K562 (cell line): ENCODE measurements around the gene AGPAT3. TPM values are rescaled to one million over a fixed set of nuclear protein-coding genes. Genes with fewer than 3 reads are reported as not detected.

Experiments
- ATAC-seq: fragments of 200-7000 bp; cut with Tn5 transposase; 3 replicates; pipeline ENCODE4 v1.9.1; 2020; ENCODE audit warnings: moderate library complexity
- BruUV-seq: library from RNA; stranded (reverse); fragments of 400-500 nt; replicated peaks from 2 replicates; lab custom pipeline; 2021; lab: Mats Ljungman, UMichigan
- CTCF ChIA-PET: fragments of 300-600 bp; formaldehyde crosslinking; extraction: SDS; loops from one replicate; lab custom pipeline; 2021; ENCODE audit warnings: low intra/inter-chr PET ratio; lab: Yijun Ruan, JAX
- POLR2A ChIA-PET: fragments of 300-600, 350-650 bp; sonication (Branson Sonifier 250); formaldehyde crosslinking; extraction: SDS; loops from one replicate; lab custom pipeline; 2021; ENCODE audit warnings: antibody characterized with exemption, inconsistent platforms; lab: Yijun Ruan, JAX
- DNase-seq, 4 experiments: peaks; one replicate each; pipeline versions ENCODE4 v3.0.0 to v3.0.0-alpha.2; 2011 to 2018; ENCODE audit warnings: low spot score in 3 of 4, mixed read lengths in 3 of 4; ENCODE audit errors: extremely low read depth in 1 of 4
- FAIRE-seq: peaks from 2 replicates; lab custom pipeline; 2011; peaks lifted over from hg19 to GRCh38; lab: Jason Lieb, UNC
- H2AFZ ChIP-seq: 2 replicates; pipeline ENCODE4 v1.6.0; 2011; ENCODE audit warnings: low read depth, low read length, control low read depth, inconsistent platforms
- H3K27ac ChIP-seq: fragments of 200-600 bp; 3 replicates; pipeline ENCODE4 v1.8.0; 2011; ENCODE audit warnings: low read depth, mild to moderate bottlenecking, control low read depth, inconsistent platforms, low read length, moderate library complexity, mixed read lengths; ENCODE audit errors: extremely low read depth
- H3K27me3 ChIP-seq, 2 experiments: fragments of 300-600 bp in 1 of 2; 2 replicates in 1 of 2; 3 replicates in 1 of 2; pipeline versions ENCODE4 v1.6.0 to v1.8.0; 2011; ENCODE audit warnings: inconsistent platforms in 2 of 2, low read length in 2 of 2, mild to moderate bottlenecking in 1 of 2, mixed read lengths in 1 of 2, moderate library complexity in 1 of 2; ENCODE audit not compliant: control insufficient read depth in 2 of 2, insufficient read depth in 2 of 2
- H3K36me3 ChIP-seq: fragments of 300-600 bp; 3 replicates; pipeline ENCODE4 v1.8.0; 2011; ENCODE audit warnings: mild to moderate bottlenecking, low read length, inconsistent platforms; ENCODE audit not compliant: control insufficient read depth, insufficient read depth
- H3K4me1 ChIP-seq, 2 experiments: fragments of 200-600 bp in 1 of 2; replicated peaks in 1 of 2; 2 replicates in 1 of 2; 3 replicates in 1 of 2; pipeline versions ENCODE4 v1.5.1 to v1.8.0; 2011; ENCODE audit warnings: inconsistent platforms in 2 of 2, low read length in 2 of 2, mild to moderate bottlenecking in 1 of 2, mixed read lengths in 1 of 2, moderate library complexity in 1 of 2; ENCODE audit not compliant: control insufficient read depth in 2 of 2, insufficient read depth in 2 of 2
- H3K4me2 ChIP-seq: 2 replicates; pipeline ENCODE4 v1.6.1; 2011; ENCODE audit warnings: low read length, control low read depth, inconsistent platforms, mixed read lengths; ENCODE audit not compliant: insufficient read depth
- H3K4me3 ChIP-seq: fragments of 200-600 bp; sonication (generic), shearing (Covaris generic); 2 replicates; pipeline ENCODE4 v1.5.1; 2016; ENCODE audit warnings: control low read depth, inconsistent platforms
- H3K79me2 ChIP-seq: fragments of 200-600 bp; 3 replicates; pipeline ENCODE4 v1.8.0; 2011; ENCODE audit warnings: low read length, inconsistent platforms; ENCODE audit not compliant: control insufficient read depth, insufficient read depth
- H3K9ac ChIP-seq, 2 experiments: 2 replicates each; pipeline versions ENCODE4 v1.6.0 to v1.6.1; 2011; ENCODE audit warnings: low read depth in 2 of 2, low read length in 2 of 2, control low read depth in 1 of 2, inconsistent platforms in 1 of 2, mild to moderate bottlenecking in 1 of 2, mixed read lengths in 1 of 2; ENCODE audit not compliant: insufficient read depth in 1 of 2
- H3K9me1 ChIP-seq: one replicate; pipeline ENCODE4 v1.6.0; 2011; ENCODE audit warnings: inconsistent platforms, mild to moderate bottlenecking, low read length, moderate library complexity; ENCODE audit not compliant: control insufficient read depth, insufficient read depth
- H3K9me3 ChIP-seq: replicated peaks from 2 replicates; pipeline ENCODE4 v1.5.1; 2011; ENCODE audit warnings: low read depth, low read length, inconsistent platforms; ENCODE audit not compliant: control insufficient read depth, insufficient read depth
- H4K20me1 ChIP-seq: replicated peaks from 2 replicates; pipeline ENCODE4 v1.6.1; 2011; ENCODE audit warnings: low read length, inconsistent platforms, mixed read lengths; ENCODE audit not compliant: control insufficient read depth, insufficient read depth
- DMBX1 ChIP-seq: fragments of 250-450 bp; sonication (Bioruptor Pico); IDR thresholded peaks from 2 replicates; pipeline ENCODE4 v1.8.0; 2022; ENCODE audit warnings: inconsistent platforms, mild to moderate bottlenecking, moderate library complexity, borderline replicate concordance
- ID3 ChIP-seq, 2 experiments: fragments of 250-450 bp in 1 of 2; fragments of 450-650 bp in 1 of 2; sonication (Bioruptor Pico) in 1 of 2; IDR thresholded peaks; 2 replicates each; pipeline versions ENCODE4 v1.6.1 to v1.8.0; 2016 to 2021; ENCODE audit warnings: mild to moderate bottlenecking in 2 of 2, moderate library complexity in 2 of 2, missing compliant biosample characterization in 1 of 2, missing genetic modification characterization in 1 of 2
- MCM3 ChIP-seq: fragments of 450-650 bp; IDR thresholded peaks from 2 replicates; pipeline ENCODE4 v1.6.1; 2016
- NR4A1 ChIP-seq, 2 experiments: fragments of 250-450 bp in 1 of 2; fragments of 450-650 bp in 1 of 2; sonication (Bioruptor Pico) in 1 of 2; IDR thresholded peaks; 2 replicates each; pipeline versions ENCODE4 v1.4.0 to v1.6.1; 2016 to 2020; ENCODE audit warnings: mild to moderate bottlenecking in 2 of 2, missing compliant biosample characterization in 1 of 2, missing genetic modification characterization in 1 of 2, moderate library complexity in 1 of 2
- NUFIP1 ChIP-seq: fragments of 450-650 bp; IDR thresholded peaks from 2 replicates; pipeline ENCODE4 v1.6.1; 2018; ENCODE audit not compliant: partially characterized antibody
- SIN3B ChIP-seq: fragments of 450-650 bp; IDR thresholded peaks from 2 replicates; pipeline ENCODE4 v1.6.1; 2017; ENCODE audit warnings: low read depth, mild to moderate bottlenecking, moderate library complexity
- TAF9B ChIP-seq: fragments of 450-650 bp; IDR thresholded peaks from 2 replicates; pipeline ENCODE4 v1.6.1; 2018; ENCODE audit warnings: mild to moderate bottlenecking; ENCODE audit not compliant: partially characterized antibody
- TEAD4 ChIP-seq, 2 experiments: sonication (generic) in 1 of 2; formaldehyde crosslinking in 1 of 2; IDR thresholded peaks; 2 replicates each; pipeline versions ENCODE4 v1.6.1 to v1.8.0; 2012 to 2022; ENCODE audit warnings: borderline replicate concordance in 1 of 2, inconsistent platforms in 1 of 2, low read length in 1 of 2, mild to moderate bottlenecking in 1 of 2, missing genetic modification reagents in 1 of 2
- ZC3H8 ChIP-seq: fragments of 450-650 bp; IDR thresholded peaks from 2 replicates; pipeline ENCODE4 v1.6.1; 2017
- WGBS: fragments of 100-300 bp; shearing (Covaris generic); methylation state at CpG from one replicate; pipeline ENCODE4 v1.1.6; 2016; ENCODE audit warnings: low coverage, mixed read lengths; ENCODE audit not compliant: insufficient coverage; ENCODE audit errors: missing lambda C conversion rate; 5-methylcytosine and 5-hydroxymethylcytosine counted together
- in situ Hi-C: fragments of 300-500 bp; cut with MboI; formaldehyde crosslinking; loops from 4 replicates; pipeline ENCODE4 v1.15.0; 2018; ENCODE audit warnings: inconsistent platforms, mixed read lengths
- intact Hi-C: fragments of 100-400 bp; cut with micrococcal nuclease; formaldehyde crosslinking; loops from 2 replicates; pipeline ENCODE4 v1.14.2; 2022
- polyA plus RNA-seq, 8 experiments: library from polyadenylated mRNA; depleted of rRNA in 4 of 8; stranded (reverse) in 5 of 8; unstranded in 3 of 8; fragments of >200 nt; fragmentation: Nextera tagmentation in 2 of 8; fragmentation: Illumina TruSeq in 1 of 8; extraction: Ambion mirVana in 2 of 8; extraction: Trizol in 1 of 8; gene quantifications; 2 replicates each; pipeline versions ENCODE4 v1.2.1 to v1.2.3, GENCODE V29; 2011 to 2014; ENCODE audit warnings: inconsistent platforms in 1 of 8, missing spikeins in 1 of 8
- total RNA-seq, 7 experiments: library from RNA; depleted of rRNA in 6 of 7; stranded (reverse); fragments of >200 nt in 6 of 7; fragmentation: Illumina TruSeq in 2 of 7; extraction: Trizol in 2 of 7; gene quantifications; 2 replicates each; pipeline versions ENCODE4 v1.2.1 to v1.2.3, GENCODE V29; 2011 to 2021; ENCODE audit warnings: low replicate concordance in 1 of 7
- TF ChIP-seq, protein P1 (sequence below), 3 experiments: IDR thresholded peaks in 2 of 3; conservative IDR thresholded peaks in 1 of 3; 2 replicates each; pipeline ENCODE4 v1.5.1; 2011 to 2012; ENCODE audit warnings: low read length in 3 of 3, mild to moderate bottlenecking in 3 of 3, control low read depth in 2 of 3, improper control_type of control experiment in 1 of 3, inconsistent platforms in 1 of 3, low read depth in 1 of 3, mixed read lengths in 1 of 3, moderate library complexity in 1 of 3; ENCODE audit not compliant: insufficient read depth in 2 of 3

The AGPAT3 gene
- total and polyA plus RNA-seq, 9 of the 15 experiments (the other 6 are each of a cell fraction or from before 2014, with no cell fraction given) = 1.5 to 88.4 (median 35.7) TPM

DNA sequence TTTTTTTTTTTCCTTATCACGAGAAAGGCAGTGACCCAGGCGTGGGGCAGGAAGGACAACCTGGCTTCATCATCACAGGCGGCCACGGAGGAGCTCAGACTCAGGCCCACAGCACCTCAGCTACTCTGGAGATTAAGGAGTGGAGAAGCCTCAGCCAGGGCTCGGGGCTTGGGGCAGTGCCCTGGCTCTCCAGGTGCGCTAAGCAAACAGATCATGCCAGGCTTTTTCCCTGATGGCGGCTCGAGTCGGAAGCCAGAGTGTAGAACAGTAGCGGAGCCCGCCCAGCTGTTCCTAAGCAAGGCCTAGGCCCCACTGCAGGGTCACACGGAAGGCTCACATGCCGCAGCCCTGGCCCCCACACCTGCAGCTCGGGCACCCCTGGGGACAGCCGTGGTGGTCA lies 70.7 kb downstream of the AGPAT3 start:
- DNase-seq = no peak
- Histone ChIP-seq H3K9me3 (0 out of 2 replicates have a peak, but pooled peaks cover 3% of the 10 kb centered on the region), H3K79me2 (peaks cover 50% of the 10 kb centered on the region), H3K4me2 (no peak overlapping the region), H3K27me3 (no peaks in the 10 kb centered on the region), H3K4me1 (peaks cover 20 to 69% of the 10 kb centered on the region in 2 experiments; a peak in 4 of 5 replicates), H3K4me3 (no peak overlapping the region), H3K9me1 (no peaks in the 10 kb centered on the region), H2AFZ (no peak overlapping the region), H3K36me3 (peaks cover 38% of the 10 kb centered on the region; the same call in 2 of the 3 replicates), H4K20me1 (no peaks in the 10 kb centered on the region; the same call in 1 of the 2 replicates), H3K27ac (no peak overlapping the region), H3K9ac (peak overlapping the region in 1 of 2 experiments; percentile 87; a peak in 2 of 4 replicates)
- POLR2A ChIA-PET = interaction anchor here (0.9 to 1.2 kb wide), 2 partner anchors 17 to 52 kb away, joined by 3 to 4 read pairs; no protein-coding TSS in a partner anchor
- TF ChIP-seq SIN3B (no peak), TEAD4 (IDR thresholded peaks at IDR 0.05; ENCODE audit: low read length) (no peak), TEAD4 (CRISPR knock-in tag; IDR thresholded peaks at IDR 0.05; ENCODE audit: borderline replicate concordance) (0 out of 2 replicates have a peak, but pooled peaks have one; percentile 30), NUFIP1 (no peak), MCM3 (no peak), ZC3H8 (no peak), DMBX1 (CRISPR knock-in tag) (no peak), TAF9B (no peak), ID3 (CRISPR knock-in tag; IDR thresholded peaks at IDR 0.05) (no peak), ID3 (tag; IDR thresholded peaks at IDR 0.05) (no peak), NR4A1 (CRISPR knock-in tag; IDR thresholded peaks at IDR 0.05) (no peak), NR4A1 (tag; IDR thresholded peaks at IDR 0.05) (no peak)
- TF ChIP-seq, protein P1, sequence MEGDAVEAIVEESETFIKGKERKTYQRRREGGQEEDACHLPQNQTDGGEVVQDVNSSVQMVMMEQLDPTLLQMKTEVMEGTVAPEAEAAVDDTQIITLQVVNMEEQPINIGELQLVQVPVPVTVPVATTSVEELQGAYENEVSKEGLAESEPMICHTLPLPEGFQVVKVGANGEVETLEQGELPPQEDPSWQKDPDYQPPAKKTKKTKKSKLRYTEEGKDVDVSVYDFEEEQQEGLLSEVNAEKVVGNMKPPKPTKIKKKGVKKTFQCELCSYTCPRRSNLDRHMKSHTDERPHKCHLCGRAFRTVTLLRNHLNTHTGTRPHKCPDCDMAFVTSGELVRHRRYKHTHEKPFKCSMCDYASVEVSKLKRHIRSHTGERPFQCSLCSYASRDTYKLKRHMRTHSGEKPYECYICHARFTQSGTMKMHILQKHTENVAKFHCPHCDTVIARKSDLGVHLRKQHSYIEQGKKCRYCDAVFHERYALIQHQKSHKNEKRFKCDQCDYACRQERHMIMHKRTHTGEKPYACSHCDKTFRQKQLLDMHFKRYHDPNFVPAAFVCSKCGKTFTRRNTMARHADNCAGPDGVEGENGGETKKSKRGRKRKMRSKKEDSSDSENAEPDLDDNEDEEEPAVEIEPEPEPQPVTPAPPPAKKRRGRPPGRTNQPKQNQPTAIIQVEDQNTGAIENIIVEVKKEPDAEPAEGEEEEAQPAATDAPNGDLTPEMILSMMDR (IDR thresholded peaks at IDR 0.05 in 2 of 3, conservative IDR thresholded peaks at IDR 0.05 in 1 of 3; ENCODE audit: insufficient read depth in 2 of 3, low read depth in 1 of 3, low read length in 3 of 3) = 0 out of 6 replicates have a peak, but pooled peaks of 1 of the 3 experiments have one; percentile 12
- FAIRE-seq = no peak
- no TSS peak for BruUV-seq
- CTCF ChIA-PET = no interaction called here
- 78% methylated on average over 15 of the region's 15 CpGs for WGBS
- in situ Hi-C loops (no loop called here), intact Hi-C loops (loop anchor here (5.0 kb wide), 1 partner anchor 43 kb away; no protein-coding TSS in a partner anchor)
- no peak for ATAC-seq
